Measurements from ENCODE around the gene ITGB5. TPM values are rescaled to one million over a fixed set of nuclear protein-coding genes. Genes with fewer than 3 reads are reported as not detected.
A peak's percentile ranks its signal among the peaks of the same experiment; 100 is the strongest.
"Not testable (repeated sequence)": the region's sequence is repeated elsewhere in the genome, so short reads cannot be mapped to it uniquely, and the experiment has no call there.

The ITGB5 gene
- total and polyA plus RNA-seq, 2 donors, result 9.6 to 16.9 TPM

GRCh38 chr3:124783696-124784095 lies 103.5 kb downstream of the ITGB5 start:
- Histone ChIP-seq H3K4me1 (ENCODE audit: control insufficient read depth in 2 of 2, insufficient read depth in 2 of 2, low read length in 2 of 2) (peaks cover 5 to 20% of the 10 kb centered on the region in 2 donors), H3K9me3 (ENCODE audit: control insufficient read depth in 2 of 2, insufficient read depth in 1 of 2, low read length in 1 of 2) (no peaks in the 10 kb centered on the region), H3K27me3 (ENCODE audit: control insufficient read depth in 2 of 2, insufficient read depth in 1 of 2, low read length in 1 of 2) (no peaks in the 10 kb centered on the region), H3K36me3 (ENCODE audit: control insufficient read depth in 2 of 2, insufficient read depth in 2 of 2, low read length in 1 of 2) (no peaks in the 10 kb centered on the region), H3K27ac (ENCODE audit: low read depth in 1 of 2, low read length in 1 of 2) (no peak overlapping the region), H3K4me3 (ENCODE audit: low read length in 2 of 2) (no peak overlapping the region)
- WGBS, result 96% methylated on average over 4 of the region's 4 CpGs
- DNase-seq (ENCODE audit: low read depth in 6 of 9, low spot score in 9 of 9), result no peak

- not testable (repeated sequence) for H3K36me3 ChIP-seq (ENCODE audit: control insufficient read depth in 2 of 2, insufficient read depth in 2 of 2, low read length in 1 of 2); DNase-seq (ENCODE audit: low read depth in 6 of 9, low spot score in 9 of 9); H3K4me3 ChIP-seq (ENCODE audit: low read length in 2 of 2); H3K9me3 ChIP-seq (ENCODE audit: control insufficient read depth in 2 of 2, insufficient read depth in 1 of 2, low read length in 1 of 2); H3K27me3 ChIP-seq (ENCODE audit: control insufficient read depth in 2 of 2, insufficient read depth in 1 of 2, low read length in 1 of 2); H3K27ac ChIP-seq (ENCODE audit: low read depth in 1 of 2, low read length in 1 of 2)
- peaks cover 5 to 20% of the 10 kb centered on the region in 2 donors for H3K4me1 ChIP-seq (ENCODE audit: control insufficient read depth in 2 of 2, insufficient read depth in 2 of 2, low read length in 2 of 2)
- 85% methylated on average over 6 of the region's 6 CpGs for WGBS
Measured at GRCh38 chr3:124782377-124782712, 104.8 kb downstream of the ITGB5 start.

GRCh38 chr3:124781476-124782376 lies 105.4 kb downstream of the ITGB5 start:
- DNase-seq (ENCODE audit: low read depth in 6 of 9, low spot score in 9 of 9), result no peak
- Histone ChIP-seq H3K4me3 (ENCODE audit: low read length in 2 of 2) (no peak overlapping the region), H3K4me1 (ENCODE audit: control insufficient read depth in 2 of 2, insufficient read depth in 2 of 2, low read length in 2 of 2) (peaks cover 5 to 18% of the 10 kb centered on the region in 2 donors), H3K9me3 (ENCODE audit: control insufficient read depth in 2 of 2, insufficient read depth in 1 of 2, low read length in 1 of 2) (no peaks in the 10 kb centered on the region), H3K27me3 (ENCODE audit: control insufficient read depth in 2 of 2, insufficient read depth in 1 of 2, low read length in 1 of 2) (no peaks in the 10 kb centered on the region), H3K36me3 (ENCODE audit: control insufficient read depth in 2 of 2, insufficient read depth in 2 of 2, low read length in 1 of 2) (no peaks in the 10 kb centered on the region), H3K27ac (ENCODE audit: low read depth in 1 of 2, low read length in 1 of 2) (no peak overlapping the region)
- 87% methylated on average over 8 of the region's 8 CpGs for WGBS

- H3K4me1 ChIP-seq (ENCODE audit: control insufficient read depth in 2 of 2, insufficient read depth in 2 of 2, low read length in 2 of 2), result peaks cover 5 to 18% of the 10 kb centered on the region in 2 donors
- peak in 6 of 9 donors; percentile 9 to 43 (median 18) for DNase-seq (ENCODE audit: low read depth in 6 of 9, low spot score in 9 of 9)
- 55% methylated on average over 15 of the region's 15 CpGs for WGBS
Measured at GRCh38 chr3:124780761-124781475, 106.2 kb downstream of the ITGB5 start.

GRCh38 chr3:124780356-124780755 lies 106.8 kb downstream of the ITGB5 start:
- H3K27ac ChIP-seq (ENCODE audit: low read depth in 1 of 2, low read length in 1 of 2), result peak overlapping the region; percentile 37 to 71
- H3K27me3 ChIP-seq (ENCODE audit: control insufficient read depth in 2 of 2, insufficient read depth in 1 of 2, low read length in 1 of 2), result no peaks in the 10 kb centered on the region
- no peak for DNase-seq (ENCODE audit: low read depth in 6 of 9, low spot score in 9 of 9)
- H3K4me1 ChIP-seq (ENCODE audit: control insufficient read depth in 2 of 2, insufficient read depth in 2 of 2, low read length in 2 of 2), result peaks cover 5 to 18% of the 10 kb centered on the region in 2 donors
- no peak overlapping the region for H3K4me3 ChIP-seq (ENCODE audit: low read length in 2 of 2)
- H3K36me3 ChIP-seq (ENCODE audit: control insufficient read depth in 2 of 2, insufficient read depth in 2 of 2, low read length in 1 of 2), result no peaks in the 10 kb centered on the region
- 69% methylated on average over 8 of the region's 8 CpGs for WGBS
- H3K9me3 ChIP-seq (ENCODE audit: control insufficient read depth in 2 of 2, insufficient read depth in 1 of 2, low read length in 1 of 2), result no peaks in the 10 kb centered on the region

More at GRCh38 chr3:124780761-124781475, 106.2 kb downstream of the ITGB5 start:
- H3K9me3 ChIP-seq (ENCODE audit: control insufficient read depth in 2 of 2, insufficient read depth in 1 of 2, low read length in 1 of 2), result no peaks in the 10 kb centered on the region
- peak overlapping the region in 1 of 2 donors; percentile 71 for H3K27ac ChIP-seq (ENCODE audit: low read depth in 1 of 2, low read length in 1 of 2)
- no peaks in the 10 kb centered on the region for H3K36me3 ChIP-seq (ENCODE audit: control insufficient read depth in 2 of 2, insufficient read depth in 2 of 2, low read length in 1 of 2)
- H3K27me3 ChIP-seq (ENCODE audit: control insufficient read depth in 2 of 2, insufficient read depth in 1 of 2, low read length in 1 of 2), result no peaks in the 10 kb centered on the region
- H3K4me3 ChIP-seq (ENCODE audit: low read length in 2 of 2), result no peak overlapping the region

GRCh38 chr3:124779751-124780191 lies 107.4 kb downstream of the ITGB5 start:
- Histone ChIP-seq H3K4me1 (ENCODE audit: control insufficient read depth in 2 of 2, insufficient read depth in 2 of 2, low read length in 2 of 2) (peaks cover 5 to 18% of the 10 kb centered on the region in 2 donors), H3K27me3 (ENCODE audit: control insufficient read depth in 2 of 2, insufficient read depth in 1 of 2, low read length in 1 of 2) (no peaks in the 10 kb centered on the region), H3K36me3 (ENCODE audit: control insufficient read depth in 2 of 2, insufficient read depth in 2 of 2, low read length in 1 of 2) (no peaks in the 10 kb centered on the region), H3K4me3 (ENCODE audit: low read length in 2 of 2) (no peak overlapping the region), H3K9me3 (ENCODE audit: control insufficient read depth in 2 of 2, insufficient read depth in 1 of 2, low read length in 1 of 2) (no peaks in the 10 kb centered on the region), H3K27ac (ENCODE audit: low read depth in 1 of 2, low read length in 1 of 2) (no peak overlapping the region)
- 96% methylated on average over 9 of the region's 9 CpGs for WGBS
- DNase-seq (ENCODE audit: low read depth in 6 of 9, low spot score in 9 of 9), result no peak

- Histone ChIP-seq H3K9me3 (ENCODE audit: control insufficient read depth in 2 of 2, insufficient read depth in 1 of 2, low read length in 1 of 2) (no peaks in the 10 kb centered on the region), H3K27me3 (ENCODE audit: control insufficient read depth in 2 of 2, insufficient read depth in 1 of 2, low read length in 1 of 2) (no peaks in the 10 kb centered on the region), H3K27ac (ENCODE audit: low read depth in 1 of 2, low read length in 1 of 2) (no peak overlapping the region), H3K4me3 (ENCODE audit: low read length in 2 of 2) (no peak overlapping the region), H3K36me3 (ENCODE audit: control insufficient read depth in 2 of 2, insufficient read depth in 2 of 2, low read length in 1 of 2) (no peaks in the 10 kb centered on the region), H3K4me1 (ENCODE audit: control insufficient read depth in 2 of 2, insufficient read depth in 2 of 2, low read length in 2 of 2) (peaks cover 5 to 18% of the 10 kb centered on the region in 2 donors)
- 89% methylated on average over 7 of the region's 7 CpGs for WGBS
- no peak for DNase-seq (ENCODE audit: low read depth in 6 of 9, low spot score in 9 of 9)
Measured at GRCh38 chr3:124779116-124779515, 108.0 kb downstream of the ITGB5 start.

GRCh38 chr3:124777762-124778470 lies 109.2 kb downstream of the ITGB5 start:
- WGBS, result 95% methylated on average over 5 of the region's 5 CpGs
- H3K27ac ChIP-seq (ENCODE audit: low read depth in 1 of 2, low read length in 1 of 2), result no peak overlapping the region
- peaks cover 0 to 2% of the 10 kb centered on the region in 2 donors for H3K27me3 ChIP-seq (ENCODE audit: control insufficient read depth in 2 of 2, insufficient read depth in 1 of 2, low read length in 1 of 2)
- H3K4me3 ChIP-seq (ENCODE audit: low read length in 2 of 2), result no peak overlapping the region
- H3K36me3 ChIP-seq (ENCODE audit: control insufficient read depth in 2 of 2, insufficient read depth in 2 of 2, low read length in 1 of 2), result no peaks in the 10 kb centered on the region
- H3K4me1 ChIP-seq (ENCODE audit: control insufficient read depth in 2 of 2, insufficient read depth in 2 of 2, low read length in 2 of 2), result peaks cover 5 to 18% of the 10 kb centered on the region in 2 donors
- DNase-seq (ENCODE audit: low read depth in 6 of 9, low spot score in 9 of 9), result no peak
- H3K9me3 ChIP-seq (ENCODE audit: control insufficient read depth in 2 of 2, insufficient read depth in 1 of 2, low read length in 1 of 2), result no peaks in the 10 kb centered on the region

Measured in thymus (tissue), 11 donors.